SIG-M5 treated with dmso at 0.1 percent for 504 hours (cell line): Measurements from ENCODE around the gene DMTF1.
"Not testable (repeated sequence)": the region's sequence is repeated elsewhere in the genome, so short reads cannot be mapped to it uniquely, and the experiment has no call there.

ENCODE experiments used
- DNase-seq: peaks from one replicate; lab custom pipeline; 2025; ENCODE audit not compliant: unreplicated experiment; lab: John Stamatoyannopoulos, UW

DMTF1 gene

DNA sequence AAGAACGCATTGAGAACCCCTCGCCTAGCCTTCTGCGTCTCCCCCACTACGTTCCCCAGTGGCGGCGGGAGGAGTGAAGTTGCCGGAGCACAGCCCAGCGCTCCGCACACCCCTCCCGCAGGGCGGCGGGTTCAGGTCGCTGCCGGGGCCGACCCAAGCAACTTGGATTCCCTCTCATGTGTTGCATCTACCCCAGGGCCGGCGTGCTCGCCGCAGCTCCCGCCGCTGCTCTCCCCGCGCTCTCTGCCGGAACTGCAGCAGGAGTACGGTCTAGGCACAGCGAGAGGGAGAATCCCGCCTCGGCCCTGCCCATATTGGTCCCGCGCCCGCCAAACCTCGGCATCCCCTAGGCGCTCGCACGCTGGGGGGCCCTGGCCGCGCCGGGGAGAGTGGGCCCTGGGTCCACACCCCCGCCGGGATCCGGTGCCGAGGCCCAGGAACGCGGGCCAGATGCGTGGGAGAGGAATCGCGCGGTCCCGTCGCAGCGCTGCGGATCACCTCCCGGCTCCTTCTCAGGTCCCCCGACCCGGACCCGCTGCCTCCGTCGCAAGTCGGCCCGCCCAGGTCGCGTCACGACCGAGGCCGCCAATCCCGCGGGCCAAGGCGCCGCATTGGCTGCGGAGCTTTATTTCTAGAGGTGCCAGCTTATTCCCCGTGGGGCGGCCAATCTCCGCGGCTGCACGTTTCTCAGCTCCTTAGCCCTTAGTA is 67.9 kb downstream of the DMTF1 start:
- DNase-seq = peak; percentile 21

GRCh38 chr7:87220734-87221215 is 68.5 kb downstream of the DMTF1 start:
- DNase-seq = no peak

GRCh38 chr7:87223666-87224065 is 71.4 kb downstream of the DMTF1 start:
- no peak for DNase-seq

- DNase-seq = no peak
Measured at GRCh38 chr7:87225696-87226095, 73.4 kb downstream of the DMTF1 start.

DNA sequence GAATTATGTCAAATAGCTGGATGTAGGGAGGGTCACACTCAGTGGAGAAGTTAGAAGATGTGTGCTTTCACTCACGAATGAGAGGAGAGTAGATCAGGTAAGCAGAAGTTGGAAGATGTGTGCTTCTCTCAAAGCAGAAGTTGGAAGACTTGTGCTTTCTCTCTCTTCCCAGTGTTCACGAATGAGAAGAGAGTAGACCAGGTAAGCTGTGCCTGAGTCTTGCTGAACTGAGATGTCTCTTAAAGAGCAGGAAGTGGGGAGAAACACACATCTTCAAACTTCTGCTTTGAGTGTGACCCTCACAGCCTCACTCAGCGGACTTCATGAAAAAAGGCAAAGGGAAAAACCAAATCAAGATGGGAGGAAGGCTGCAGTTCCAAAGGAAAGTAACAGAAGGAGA is 74.2 kb downstream of the DMTF1 start:
- DNase-seq = no peak

GRCh38 chr7:87231258-87231657 is 79.0 kb downstream of the DMTF1 start:
- DNase-seq = no peak

DNA sequence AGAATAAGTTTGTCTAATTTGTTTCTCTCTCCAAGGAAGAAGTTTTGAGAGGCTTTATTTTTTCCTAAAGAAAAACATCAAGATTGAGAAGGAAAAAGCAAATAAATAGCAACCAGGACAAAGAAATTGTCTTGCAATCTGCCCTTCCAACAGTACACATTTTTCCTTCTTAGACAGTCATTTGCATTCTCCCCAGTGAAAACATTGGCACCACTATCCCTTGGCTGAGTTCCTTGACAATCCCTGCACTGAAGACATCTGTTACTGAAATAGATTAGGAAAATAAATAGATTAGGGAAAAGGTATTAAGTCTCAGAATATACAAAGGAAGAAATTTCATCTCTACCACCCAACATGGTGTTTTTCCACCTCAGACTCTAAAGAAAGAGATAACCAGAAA is 79.5 kb downstream of the DMTF1 start:
- DNase-seq = no peak

- DNase-seq = no peak
Measured at GRCh38 chr7:87234949-87235348, 82.7 kb downstream of the DMTF1 start.

- DNase-seq = not testable (repeated sequence)
Measured at GRCh38 chr7:87238464-87239051, 86.3 kb downstream of the DMTF1 start.

DNA sequence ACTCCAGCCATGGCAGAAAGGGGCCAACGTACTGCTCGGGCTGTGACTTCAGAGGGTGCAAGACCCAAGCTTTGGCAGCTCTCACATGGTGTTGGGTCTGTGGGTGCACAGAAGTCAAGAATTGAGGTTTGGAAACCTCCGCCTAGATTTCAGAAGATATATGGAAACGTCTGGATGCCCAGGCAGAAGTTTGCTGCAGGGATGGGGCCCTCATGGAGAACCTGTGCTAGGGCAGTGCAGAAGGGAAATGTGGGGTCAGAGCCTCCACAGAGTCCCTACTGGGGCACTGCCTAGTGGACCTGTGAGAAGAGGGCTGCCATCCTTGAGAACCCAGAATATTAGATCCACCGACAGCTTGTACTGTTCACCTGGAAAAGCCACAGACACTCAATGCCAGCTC is 93.4 kb downstream of the DMTF1 start:
- not testable (repeated sequence) for DNase-seq
